NCI-H2029 treated with DMSO at 0.1 percent for 48 hours (cell line): ENCODE data around the gene FOXN4.
A peak's percentile ranks its signal among the peaks of the same experiment; 100 is the strongest.

Experiments used
- DNase-seq: peaks from one replicate; lab custom pipeline; 2025; lab: John Stamatoyannopoulos, UW

Gene FOXN4

GRCh38 chr12:109279525-109279924 is 29.6 kb downstream of the FOXN4 start:
- DNase-seq = no peak

GRCh38 chr12:109278912-109279311 is 30.2 kb downstream of the FOXN4 start:
- DNase-seq = no peak

- no peak for DNase-seq
Measured at GRCh38 chr12:109277899-109278762, 31.0 kb downstream of the FOXN4 start.

GRCh38 chr12:109277255-109277898 is 31.7 kb downstream of the FOXN4 start:
- no peak for DNase-seq

GRCh38 chr12:109276160-109276559 is 32.9 kb downstream of the FOXN4 start:
- no peak for DNase-seq

- DNase-seq = no peak
Measured at GRCh38 chr12:109275173-109275572, 33.9 kb downstream of the FOXN4 start.

GRCh38 chr12:109274381-109274780 is 34.7 kb downstream of the FOXN4 start:
- DNase-seq = no peak

- DNase-seq = no peak
Measured at GRCh38 chr12:109273354-109273753, 35.7 kb downstream of the FOXN4 start.

GRCh38 chr12:109271418-109271817 is 37.7 kb downstream of the FOXN4 start:
- DNase-seq = no peak

- no peak for DNase-seq
Measured at GRCh38 chr12:109270494-109270893, 38.6 kb downstream of the FOXN4 start.

- DNase-seq = no peak
Measured at GRCh38 chr12:109269428-109269827, 39.7 kb downstream of the FOXN4 start.

GRCh38 chr12:109268896-109269295 is 40.2 kb downstream of the FOXN4 start:
- DNase-seq = no peak

- no peak for DNase-seq
Measured at GRCh38 chr12:109267361-109267760, 41.7 kb downstream of the FOXN4 start.

- no peak for DNase-seq
Measured at GRCh38 chr12:109266106-109266879, 42.8 kb downstream of the FOXN4 start.

- no peak for DNase-seq
Measured at GRCh38 chr12:109264943-109265650, 44.0 kb downstream of the FOXN4 start.

GRCh38 chr12:109264095-109264942 is 44.8 kb downstream of the FOXN4 start:
- DNase-seq = peak; percentile 64

GRCh38 chr12:109263439-109263838 is 45.6 kb downstream of the FOXN4 start:
- no peak for DNase-seq

GRCh38 chr12:109261939-109262338 is 47.1 kb downstream of the FOXN4 start:
- DNase-seq = no peak

GRCh38 chr12:109261087-109261486 is 48.0 kb downstream of the FOXN4 start:
- DNase-seq = no peak

GRCh38 chr12:109259545-109259895 is 49.6 kb downstream of the FOXN4 start:
- no peak for DNase-seq
